Measurements from ENCODE around the gene SERPINA12.

The SERPINA12 gene

GRCh38 chr14:94532447-94532846 is 23.2 kb upstream of the SERPINA12 start:
- no peak for TF ChIP-seq CTCF (IDR thresholded peaks at IDR 0.05)
- Mint-ChIP-seq H3K27me3 (ENCODE audit: low read depth, poor library complexity) (peaks cover 15% of the 10 kb centered on the region), H3K4me3 (no peak overlapping the region), H3K36me3 (ENCODE audit: low read depth) (no peaks in the 10 kb centered on the region), H3K4me1 (no peaks in the 10 kb centered on the region), H3K27ac (no peak overlapping the region), H3K9me3 (peaks cover 16% of the 10 kb centered on the region)
- DNase-seq: no peak

- Mint-ChIP-seq H3K36me3 (ENCODE audit: low read depth) (no peaks in the 10 kb centered on the region), H3K4me3 (no peak overlapping the region), H3K27me3 (ENCODE audit: low read depth, poor library complexity) (peaks cover 7% of the 10 kb centered on the region), H3K9me3 (peaks cover 26% of the 10 kb centered on the region), H3K4me1 (no peaks in the 10 kb centered on the region), H3K27ac (no peak overlapping the region)
- no peak for TF ChIP-seq CTCF (IDR thresholded peaks at IDR 0.05)
- DNase-seq: no peak
These were observed 21.9 kb upstream of the SERPINA12 start for GRCh38 chr14:94531187-94531586.

GRCh38 chr14:94524093-94524492 is 14.8 kb upstream of the SERPINA12 start:
- no peaks in the 10 kb centered on the region for H3K4me1 Mint-ChIP-seq
- no peak for DNase-seq
- no peak overlapping the region for H3K4me3 Mint-ChIP-seq

GRCh38 chr14:94523265-94523664 is 14.0 kb upstream of the SERPINA12 start:
- TF ChIP-seq CTCF (IDR thresholded peaks at IDR 0.05): no peak
- no peak overlapping the region for H3K4me3 Mint-ChIP-seq
- H3K4me1 Mint-ChIP-seq: no peaks in the 10 kb centered on the region
- H3K27ac Mint-ChIP-seq: no peak overlapping the region
- no peak for DNase-seq
- peaks cover 20% of the 10 kb centered on the region for H3K9me3 Mint-ChIP-seq
- no peaks in the 10 kb centered on the region for H3K36me3 Mint-ChIP-seq (ENCODE audit: low read depth)
- peaks cover 14% of the 10 kb centered on the region for H3K27me3 Mint-ChIP-seq (ENCODE audit: low read depth, poor library complexity)

More at GRCh38 chr14:94524093-94524492, 14.8 kb upstream of the SERPINA12 start:
- Mint-ChIP-seq H3K27ac (no peak overlapping the region), H3K27me3 (ENCODE audit: low read depth, poor library complexity) (peaks cover 17% of the 10 kb centered on the region), H3K36me3 (ENCODE audit: low read depth) (no peaks in the 10 kb centered on the region), H3K9me3 (peaks cover 22% of the 10 kb centered on the region)
- no peak for TF ChIP-seq CTCF (IDR thresholded peaks at IDR 0.05)

- no peaks in the 10 kb centered on the region for H3K4me1 Mint-ChIP-seq
- H3K27ac Mint-ChIP-seq: no peak overlapping the region
- TF ChIP-seq CTCF (IDR thresholded peaks at IDR 0.05): no peak
- no peak overlapping the region for H3K4me3 Mint-ChIP-seq
- peaks cover 14% of the 10 kb centered on the region for H3K9me3 Mint-ChIP-seq
- no peak for DNase-seq
- peaks cover 14% of the 10 kb centered on the region for H3K27me3 Mint-ChIP-seq (ENCODE audit: low read depth, poor library complexity)
- no peaks in the 10 kb centered on the region for H3K36me3 Mint-ChIP-seq (ENCODE audit: low read depth)
These were observed 13.0 kb upstream of the SERPINA12 start for GRCh38 chr14:94522115-94522724.

GRCh38 chr14:94521375-94522114 is 12.3 kb upstream of the SERPINA12 start:
- peaks cover 14% of the 10 kb centered on the region for H3K27me3 Mint-ChIP-seq (ENCODE audit: low read depth, poor library complexity)
- H3K9me3 Mint-ChIP-seq: peaks cover 7% of the 10 kb centered on the region
- DNase-seq: no peak
- no peak overlapping the region for H3K27ac Mint-ChIP-seq
- no peaks in the 10 kb centered on the region for H3K4me1 Mint-ChIP-seq
- no peak for TF ChIP-seq CTCF (IDR thresholded peaks at IDR 0.05)
- H3K36me3 Mint-ChIP-seq (ENCODE audit: low read depth): no peaks in the 10 kb centered on the region
- no peak overlapping the region for H3K4me3 Mint-ChIP-seq
